DMS53 treated with DMSO at 0.1 percent for 48 hours (cell line): Measurements from ENCODE around the gene SORCS2.

Experiments used
- DNase-seq: peaks from one replicate; lab custom pipeline; 2025; ENCODE audit not compliant: unreplicated experiment; lab: John Stamatoyannopoulos, UW

SORCS2 gene

DNA sequence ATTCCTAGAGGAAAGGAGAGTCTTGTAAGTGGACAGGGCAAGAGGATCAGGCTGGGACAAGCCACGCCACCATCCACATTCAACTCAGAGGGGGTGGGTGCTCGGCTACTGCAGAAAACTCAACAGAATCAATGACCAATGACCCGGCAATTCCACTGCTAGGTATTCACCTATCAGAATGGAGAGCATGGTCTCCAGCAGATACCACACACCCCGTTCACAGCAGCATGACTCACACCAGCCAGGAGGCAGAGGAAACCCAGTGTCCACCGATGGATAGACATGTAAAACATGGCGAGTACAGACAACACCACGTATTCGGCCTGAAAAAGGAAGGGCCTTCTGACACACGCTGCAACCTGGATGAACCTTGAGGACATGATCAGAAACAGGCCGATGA, 571.5 kb downstream of the SORCS2 start:
- no peak for DNase-seq

DNA sequence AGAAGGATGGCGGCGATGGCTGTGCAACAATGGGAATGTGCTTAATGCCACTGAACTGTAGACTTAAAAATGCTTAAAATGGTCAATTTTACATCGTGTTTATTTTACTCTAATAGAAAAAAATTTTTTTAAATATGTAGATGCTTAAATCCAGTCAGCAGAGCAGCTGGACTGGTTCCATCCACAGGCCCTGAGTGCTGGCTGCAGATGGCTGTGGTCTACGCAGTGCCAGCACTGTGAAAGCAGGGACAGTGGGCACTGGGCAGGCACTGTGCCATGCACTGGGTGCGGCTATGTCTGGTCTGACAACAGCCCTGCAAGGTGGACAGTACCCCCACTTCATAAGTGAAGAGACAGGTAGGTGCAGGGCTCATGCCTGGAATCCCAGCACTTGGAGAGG, 572.1 kb downstream of the SORCS2 start:
- DNase-seq: no peak

DNA sequence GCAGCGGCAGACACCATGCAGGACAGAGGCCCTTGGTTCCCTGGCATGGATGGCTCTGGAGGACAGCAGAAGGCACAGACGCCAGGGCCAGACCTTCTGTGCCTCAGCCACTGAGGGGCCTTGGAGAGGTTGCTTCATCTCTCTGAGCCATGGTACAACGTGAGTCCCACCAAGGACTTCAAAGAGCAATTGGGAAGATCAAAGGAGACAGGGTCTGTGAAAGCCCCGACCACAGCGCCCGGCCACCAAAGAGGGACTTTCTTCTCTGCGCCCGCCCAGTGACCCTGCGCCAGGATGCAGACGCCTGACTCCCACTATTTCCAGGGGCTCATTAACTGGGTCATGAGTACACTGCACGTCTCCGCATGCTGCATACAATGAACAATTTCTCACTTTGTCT, 573.3 kb downstream of the SORCS2 start:
- no peak for DNase-seq

DNA sequence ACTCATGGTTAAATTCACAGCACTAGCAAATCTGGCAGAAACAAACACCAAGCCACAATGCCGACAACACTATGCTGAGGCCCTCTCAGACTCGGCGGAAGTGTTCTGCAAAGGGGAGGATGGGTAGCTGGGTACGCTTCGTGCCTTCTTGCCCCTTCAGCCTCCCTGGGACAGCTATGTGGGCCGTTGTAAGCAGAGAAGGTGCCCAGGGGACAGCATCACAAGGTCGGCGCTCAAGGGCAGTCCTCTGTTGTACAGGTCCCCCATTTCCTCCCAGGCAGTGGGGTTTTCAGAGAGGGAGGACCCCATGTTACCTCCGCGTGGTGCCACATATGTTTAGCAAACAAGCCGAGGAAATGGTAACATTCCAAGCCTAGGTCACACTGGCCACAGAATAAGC, 573.7 kb downstream of the SORCS2 start:
- DNase-seq: no peak

DNA sequence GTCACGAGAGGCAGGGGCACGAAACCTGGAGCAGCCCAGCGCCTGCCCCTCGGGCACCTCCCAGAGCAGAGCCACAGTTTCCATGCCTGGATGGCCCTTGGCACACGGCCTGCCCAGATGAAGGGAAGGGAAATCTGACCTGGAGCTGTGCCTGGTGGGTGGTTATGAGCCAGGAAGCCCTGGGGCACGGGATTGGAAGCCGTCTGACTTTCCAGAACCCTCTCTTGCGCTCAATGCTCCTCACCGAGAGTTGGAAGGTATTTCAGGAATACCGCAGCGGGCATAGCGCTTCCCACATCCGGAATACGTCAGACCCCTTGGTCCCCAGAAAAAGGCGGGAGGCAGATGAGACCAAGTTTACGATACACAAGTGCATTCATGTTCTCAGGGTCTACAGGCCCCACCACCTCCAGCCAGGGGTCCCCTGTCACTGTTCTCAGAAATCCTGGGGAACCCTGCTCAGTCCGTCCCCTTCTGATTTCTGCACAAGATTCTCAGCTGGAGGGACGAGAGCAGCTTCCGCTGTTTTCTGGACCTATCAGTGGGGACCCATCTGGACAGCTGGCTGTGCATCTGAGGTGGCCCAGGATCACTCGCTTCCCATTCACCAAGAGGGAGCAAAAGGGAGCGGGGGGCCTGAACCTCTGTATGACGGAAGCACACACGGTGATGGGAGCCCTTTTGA, 574.5 kb downstream of the SORCS2 start:
- no peak for DNase-seq

DNA sequence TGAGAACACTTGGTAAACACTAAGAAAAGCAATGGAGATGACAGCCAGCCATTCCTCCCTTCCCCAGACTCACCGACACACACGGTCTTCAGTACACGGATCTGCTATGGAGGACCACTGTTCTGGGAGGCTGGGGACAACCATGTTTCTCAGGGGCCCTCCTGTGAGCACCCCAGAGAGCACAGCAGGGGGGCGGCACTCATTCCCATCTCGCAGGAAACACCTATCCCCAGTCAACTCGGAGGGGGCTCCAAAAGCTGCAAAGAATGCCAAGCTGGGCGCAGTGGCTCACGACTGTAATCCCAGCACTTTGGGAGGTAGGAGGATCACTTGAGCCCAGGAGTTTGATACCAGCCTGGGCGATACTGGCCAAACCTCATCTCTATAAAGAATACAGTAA, 575.2 kb downstream of the SORCS2 start:
- DNase-seq: no peak

DNA sequence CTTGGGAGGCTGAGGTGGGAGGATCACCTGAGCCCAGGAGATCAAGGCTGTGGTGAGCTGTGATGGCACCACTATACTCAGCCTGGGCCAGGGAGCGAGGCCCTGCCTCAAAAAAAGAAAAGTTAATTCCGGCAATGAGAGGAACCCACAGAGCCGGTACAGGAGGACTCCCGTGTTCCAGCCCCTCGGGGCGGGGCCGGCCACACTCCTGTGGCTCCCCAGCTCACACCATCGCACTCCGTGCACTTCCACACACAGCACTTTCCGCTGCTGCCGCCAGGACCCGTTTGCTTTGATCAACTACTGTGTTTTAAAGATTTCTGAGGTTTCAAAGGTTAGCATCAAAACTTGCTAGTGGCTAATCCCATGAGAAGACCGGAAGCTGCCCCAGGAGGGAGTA, 575.6 kb downstream of the SORCS2 start:
- no peak for DNase-seq

DNA sequence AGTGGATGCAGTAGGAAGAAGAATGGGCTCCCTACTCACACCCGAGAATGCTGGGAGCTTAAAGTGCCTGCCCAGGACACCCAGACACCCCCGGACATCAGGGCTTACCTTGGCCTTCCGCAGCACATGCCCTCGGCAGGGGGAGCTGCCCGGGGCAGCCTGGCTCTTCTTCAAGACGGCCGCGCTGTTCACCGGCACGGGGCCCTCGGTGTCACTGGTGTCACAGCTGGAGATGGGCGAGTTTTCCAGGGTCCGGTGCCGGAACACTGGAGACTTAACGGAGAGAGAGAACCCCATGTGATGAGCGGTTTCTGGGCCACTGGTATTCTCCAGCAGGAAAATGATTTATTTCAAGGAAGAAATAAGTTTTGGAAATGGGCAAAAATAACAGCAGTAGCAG, 576.4 kb downstream of the SORCS2 start:
- DNase-seq: no peak

DNA sequence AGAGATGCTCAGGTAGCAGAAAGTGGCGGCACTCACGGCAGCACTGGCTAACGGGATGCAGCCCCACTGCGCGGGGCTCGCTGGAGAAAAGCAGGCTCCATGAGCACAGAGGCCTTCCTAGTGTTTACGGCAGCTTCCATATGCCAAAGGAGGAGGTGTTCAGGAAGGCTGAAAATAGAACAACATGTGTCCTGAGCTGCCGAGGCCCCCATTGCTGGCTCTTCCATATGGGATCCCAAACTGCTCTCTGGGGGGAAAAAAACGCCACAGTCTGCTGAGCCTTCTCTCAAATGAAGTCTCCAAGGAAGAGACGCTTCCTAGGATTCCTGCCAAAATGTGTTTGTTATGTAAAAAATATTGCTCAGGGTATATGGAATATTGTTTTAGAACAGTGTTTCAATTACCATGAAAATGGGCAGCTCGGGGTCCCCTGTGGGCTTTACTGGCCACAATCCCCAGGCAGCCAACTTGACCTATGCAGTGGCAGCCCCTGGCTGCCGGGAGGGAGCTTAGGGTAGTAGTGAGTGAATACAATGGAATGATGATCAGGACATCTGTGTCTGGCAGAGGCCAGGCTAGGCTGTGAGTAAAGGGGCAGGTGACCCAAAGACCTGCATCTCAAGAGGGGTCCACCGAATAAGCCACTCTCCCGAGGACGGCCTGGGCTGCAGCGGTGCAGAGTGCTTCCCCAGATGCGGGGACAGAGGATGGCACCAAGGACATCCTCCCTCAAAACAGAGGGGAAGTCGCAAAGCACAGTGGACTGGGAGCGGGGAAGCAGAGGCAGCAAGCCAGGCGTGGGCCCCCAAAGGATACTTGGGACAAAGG, 577.3 kb downstream of the SORCS2 start:
- DNase-seq: no peak

DNA sequence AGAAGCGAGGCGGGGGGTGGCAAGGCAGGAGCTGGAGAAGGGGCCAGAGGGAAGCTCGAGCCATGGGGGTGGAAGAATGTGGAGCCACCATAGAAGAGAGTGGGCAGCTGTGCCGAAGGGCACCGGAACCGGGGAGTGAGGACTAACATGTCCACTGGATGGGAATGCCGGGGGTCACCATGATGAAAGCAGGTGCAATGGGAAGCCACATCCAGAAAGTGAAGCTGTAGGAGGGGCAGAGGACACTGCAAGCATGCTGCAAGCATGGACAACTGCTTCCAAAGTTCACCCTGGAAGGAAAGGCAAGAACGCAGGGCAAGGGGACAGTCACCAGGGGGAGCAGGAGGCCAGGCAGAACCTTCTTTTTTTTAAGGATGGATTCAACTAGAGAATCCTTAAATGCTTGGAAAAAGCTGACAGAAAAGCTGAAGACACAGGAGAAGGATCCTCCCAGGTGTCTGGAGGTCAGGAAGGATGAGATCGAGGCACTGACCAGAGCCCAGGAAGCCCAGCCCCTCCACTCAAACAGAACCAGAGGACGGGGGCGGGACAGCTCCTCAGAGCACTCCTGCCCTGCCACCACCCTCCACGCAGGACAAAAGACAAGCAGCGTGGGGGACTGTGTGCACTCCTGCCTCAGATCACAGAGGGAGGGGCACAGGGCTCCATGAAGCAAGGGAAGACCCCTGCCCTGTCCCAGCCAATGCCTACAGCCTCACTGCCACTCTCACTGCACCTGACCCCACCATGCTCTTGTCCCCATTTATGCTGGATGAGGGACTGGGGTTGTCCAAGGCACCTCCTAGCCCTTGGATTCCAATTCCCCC, 578.1 kb downstream of the SORCS2 start:
- DNase-seq: peak; percentile 6

DNA sequence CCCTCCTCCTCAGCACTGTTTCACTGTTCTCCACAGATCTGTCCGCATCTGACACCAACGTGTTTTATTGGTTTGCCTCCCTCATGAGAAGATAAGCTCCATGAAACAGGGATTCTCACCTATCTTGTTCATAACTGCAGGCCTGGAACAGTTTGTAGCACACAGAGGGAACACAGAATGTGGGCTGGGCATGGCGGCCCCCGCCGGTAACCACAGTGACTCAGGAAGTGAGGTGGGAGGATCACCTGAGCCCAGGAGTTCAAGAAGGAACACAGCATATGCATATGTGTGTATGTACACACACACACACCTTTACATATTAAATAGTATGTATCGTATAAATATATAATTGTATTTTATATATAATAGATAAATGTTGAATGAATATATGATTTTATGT, 578.7 kb downstream of the SORCS2 start:
- DNase-seq: no peak

DNA sequence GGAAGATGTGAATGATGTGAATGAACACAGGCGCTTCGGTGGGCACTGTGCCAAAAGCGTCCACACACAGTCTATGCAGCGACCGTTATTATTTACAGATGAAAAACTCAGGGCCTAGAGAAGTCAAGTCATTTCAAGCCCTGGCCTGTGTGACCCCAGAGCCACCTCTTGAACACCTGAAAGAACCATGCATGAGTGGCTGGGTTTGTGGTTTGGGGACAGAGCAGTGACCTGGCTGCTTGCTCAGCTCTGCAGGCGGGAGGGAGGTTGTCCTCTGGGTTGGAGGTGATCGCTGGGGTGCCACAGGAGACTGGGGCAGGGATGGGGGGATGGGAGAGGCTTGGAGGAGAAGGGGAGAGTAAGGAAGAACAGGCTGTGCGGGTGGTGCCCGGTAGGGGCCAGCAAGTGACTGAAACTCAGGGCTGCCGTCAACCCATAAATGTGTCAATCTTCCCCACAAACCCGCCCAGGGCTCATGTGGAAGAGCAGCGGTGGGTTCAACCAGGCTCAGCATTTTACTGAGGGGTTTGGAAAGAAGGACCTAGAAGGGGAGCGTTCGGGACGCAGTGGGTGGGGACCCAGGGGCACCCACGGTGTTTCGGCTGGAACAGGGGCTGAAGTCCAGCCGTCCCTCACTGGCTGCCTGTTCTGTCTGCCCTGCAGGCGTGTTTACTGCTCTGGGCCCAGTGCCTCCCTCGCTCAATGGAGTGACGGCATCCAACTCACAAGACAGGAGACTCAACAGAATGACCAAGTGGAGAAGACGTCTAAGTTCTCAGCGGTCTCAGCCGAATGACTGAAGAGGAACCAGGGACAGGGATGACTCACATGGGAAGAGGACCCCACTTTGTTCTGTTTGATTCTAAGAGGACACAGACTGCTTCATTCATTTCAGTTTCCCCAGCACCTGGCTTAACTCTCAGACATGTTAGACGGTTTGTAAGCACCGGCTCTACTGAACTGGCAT, 579.5 kb downstream of the SORCS2 start:
- no peak for DNase-seq

DNA sequence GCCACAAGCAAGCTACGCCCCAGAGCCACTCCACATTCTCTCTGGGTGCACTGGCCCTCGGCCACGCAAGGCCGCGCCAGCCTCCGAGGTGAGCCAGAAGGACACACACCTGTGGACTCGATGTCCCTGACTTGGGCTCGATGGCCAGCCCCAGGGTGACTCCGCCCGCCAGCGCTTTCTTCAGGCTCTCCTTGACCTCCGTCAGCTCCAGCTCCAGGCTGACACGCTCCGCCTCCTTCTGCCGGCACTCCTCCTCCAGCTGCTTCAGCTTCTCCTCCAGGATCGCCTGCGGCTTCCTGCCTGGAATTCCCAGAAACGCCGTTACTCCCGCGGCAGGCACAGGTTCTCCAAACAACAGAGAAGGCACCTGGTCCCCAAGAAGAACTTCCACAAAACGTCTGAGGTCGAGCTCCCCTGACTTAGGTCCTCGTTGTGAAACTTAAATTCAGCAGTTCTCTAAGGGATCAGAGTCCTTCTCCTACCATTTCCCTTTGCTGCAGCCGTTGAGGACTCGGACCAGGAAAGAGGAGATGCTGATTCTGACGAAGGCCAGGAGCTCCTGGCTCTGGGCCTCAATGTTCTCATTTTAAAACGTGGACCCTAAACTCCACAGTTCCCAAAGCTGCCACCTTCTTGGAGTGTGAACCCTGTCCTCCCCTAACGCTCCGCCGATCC, 580.5 kb downstream of the SORCS2 start:
- DNase-seq: no peak

DNA sequence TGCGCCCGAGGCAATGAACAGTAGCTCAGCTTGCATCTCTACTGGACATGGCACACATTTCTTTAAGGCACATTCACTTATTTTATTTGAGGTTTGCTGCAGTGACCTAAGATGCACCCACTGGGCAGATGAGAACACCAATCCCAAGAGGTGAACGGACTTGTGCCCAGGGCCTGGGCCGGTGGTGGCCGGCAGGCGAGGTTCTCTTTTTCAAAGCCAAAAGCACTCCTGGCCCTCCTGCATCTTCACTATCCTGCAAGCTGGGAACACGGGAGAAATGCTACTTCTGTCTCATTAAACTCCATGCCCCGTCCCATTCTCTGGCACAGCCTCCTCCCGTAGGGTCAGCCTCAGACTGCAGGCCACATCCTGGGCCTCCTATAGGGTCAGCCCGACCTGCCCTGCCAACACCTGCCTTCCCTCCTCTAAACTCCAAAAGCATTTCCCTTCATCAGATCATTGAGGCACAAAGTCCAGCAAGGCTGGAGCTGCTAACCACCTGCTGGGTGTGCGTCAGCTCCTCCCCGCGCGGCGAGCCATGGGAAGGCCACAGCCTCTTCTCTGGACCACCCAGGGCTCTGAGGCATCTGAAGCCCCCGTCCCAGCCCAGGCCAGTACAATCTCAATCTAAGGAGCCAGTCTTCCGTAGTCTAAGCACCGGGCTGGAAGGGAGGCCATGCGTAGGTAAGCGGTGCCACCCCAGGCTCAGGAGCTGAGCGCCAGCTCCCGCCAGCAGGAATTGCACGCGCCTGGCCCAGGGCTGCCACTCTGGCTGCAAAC, 581.3 kb downstream of the SORCS2 start:
- no peak for DNase-seq

DNA sequence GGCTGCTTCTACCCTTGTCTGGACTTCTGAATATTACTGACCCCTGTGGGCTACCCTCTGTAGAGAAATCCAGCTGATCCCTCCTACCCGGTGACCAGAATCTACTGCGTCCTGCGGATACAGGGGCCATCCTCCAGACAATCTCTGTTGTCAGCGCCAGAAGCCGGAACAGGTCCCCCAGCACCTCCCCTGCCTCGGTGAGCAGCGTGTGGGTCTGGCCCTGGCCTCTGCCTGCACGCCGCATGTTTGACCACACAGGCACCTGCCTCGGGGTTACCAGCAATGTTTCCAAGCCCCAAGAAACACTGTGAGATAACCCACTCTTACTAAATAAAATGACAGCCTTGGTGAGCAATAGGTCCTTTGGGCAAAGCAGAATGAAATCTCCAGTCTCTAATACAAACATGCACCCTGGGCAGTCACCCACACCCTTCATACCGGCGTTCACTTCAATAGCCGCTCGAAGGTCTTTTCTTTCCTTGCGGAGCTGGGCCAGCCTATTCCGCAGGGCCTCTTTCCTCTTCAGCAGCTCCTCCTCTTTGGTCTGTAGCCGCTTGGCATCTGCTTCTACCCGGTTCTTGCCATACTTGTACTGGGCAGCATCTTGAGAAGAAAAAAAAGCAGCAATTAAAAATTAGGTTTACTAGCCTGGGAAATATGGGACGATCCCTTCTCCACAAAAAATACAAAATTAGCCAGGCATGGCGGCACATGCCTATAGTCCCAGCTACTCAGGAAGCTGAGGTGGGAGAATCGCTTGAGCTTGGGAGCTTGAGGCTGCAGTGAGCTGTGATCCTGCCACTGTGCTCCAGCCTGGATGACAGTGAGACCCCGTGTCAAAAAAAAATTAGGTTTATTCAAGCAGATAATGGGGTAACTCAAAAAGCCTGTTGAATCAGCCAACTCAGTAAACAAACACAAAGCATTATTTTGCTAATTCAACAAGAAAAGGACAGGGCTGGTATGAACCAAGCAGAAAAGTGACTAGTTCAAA, 582.3 kb downstream of the SORCS2 start:
- no peak for DNase-seq

DNA sequence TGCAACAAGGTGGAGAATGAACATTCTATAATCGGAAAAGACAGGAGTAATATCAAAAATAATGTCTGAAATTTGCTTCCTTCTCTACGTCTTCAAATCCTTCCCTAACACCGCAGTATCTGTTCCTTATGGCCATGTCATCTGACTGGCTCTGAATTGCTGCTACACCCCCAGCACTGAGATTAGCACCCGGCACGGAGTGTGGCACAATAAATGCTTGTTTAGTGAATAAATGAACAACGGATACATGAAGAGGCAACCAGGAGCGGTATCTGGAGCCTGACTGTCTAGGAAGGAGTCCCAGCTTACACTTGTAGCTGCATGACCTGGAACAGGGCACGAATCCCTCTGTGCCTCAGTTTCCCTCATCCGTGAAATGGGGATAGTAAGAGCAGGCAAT, 583.1 kb downstream of the SORCS2 start:
- DNase-seq: no peak

DNA sequence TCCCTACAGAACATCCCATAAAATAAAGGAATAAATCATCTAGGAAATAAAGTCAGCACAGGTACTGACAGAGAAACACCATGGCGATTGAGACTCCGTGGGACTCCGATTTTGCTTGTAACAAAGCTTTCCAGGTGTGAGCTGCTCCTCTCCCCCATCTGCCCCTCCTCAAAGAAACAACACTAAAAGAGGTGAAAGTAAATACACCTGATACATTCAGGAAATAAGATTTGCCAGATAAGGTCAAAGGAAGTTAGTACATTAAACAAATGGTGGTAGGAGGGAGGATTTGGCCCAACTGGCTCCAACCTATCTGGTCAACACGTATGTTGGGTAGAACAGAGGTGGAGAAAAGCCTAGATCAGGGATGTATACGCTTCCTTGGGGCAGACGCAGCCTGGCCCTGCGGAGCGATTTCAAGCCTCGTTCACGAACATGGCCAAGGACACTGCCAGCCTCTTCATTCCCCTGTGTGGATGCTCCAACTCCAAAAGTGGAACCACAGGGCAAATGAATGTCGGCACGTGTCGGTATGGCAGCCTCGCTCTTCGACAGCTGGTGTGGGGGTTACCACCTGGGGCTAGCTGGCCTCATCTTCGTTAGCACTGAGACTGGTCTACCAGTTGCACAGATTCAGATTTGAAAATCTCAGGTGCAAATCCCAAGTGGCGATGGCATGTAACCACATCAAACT, 584.8 kb downstream of the SORCS2 start:
- DNase-seq: peak; percentile 37
